HT-29 (cell line): ENCODE measurements around the gene SLX4IP. TPM values are rescaled to one million over a fixed set of nuclear protein-coding genes. Genes with fewer than 3 reads are reported as not detected.
"Not testable (repeated sequence)": the region's sequence is repeated elsewhere in the genome, so short reads cannot be mapped to it uniquely, and the experiment has no call there.

Experiments used
- DNase-seq: peaks from one replicate; pipeline ENCODE4 v3.0.0-alpha.2; 2015; ENCODE audit warnings: low spot score
- total RNA-seq: library from RNA; depleted of rRNA; stranded (reverse); fragments of >200 nt; shearing (Covaris generic); gene quantifications from 2 replicates; pipeline ENCODE4 v1.2.3, GENCODE V29; 2014

SLX4IP gene
- total RNA-seq, 1 experiment from 2014 or later, result 1.4 TPM

DNA sequence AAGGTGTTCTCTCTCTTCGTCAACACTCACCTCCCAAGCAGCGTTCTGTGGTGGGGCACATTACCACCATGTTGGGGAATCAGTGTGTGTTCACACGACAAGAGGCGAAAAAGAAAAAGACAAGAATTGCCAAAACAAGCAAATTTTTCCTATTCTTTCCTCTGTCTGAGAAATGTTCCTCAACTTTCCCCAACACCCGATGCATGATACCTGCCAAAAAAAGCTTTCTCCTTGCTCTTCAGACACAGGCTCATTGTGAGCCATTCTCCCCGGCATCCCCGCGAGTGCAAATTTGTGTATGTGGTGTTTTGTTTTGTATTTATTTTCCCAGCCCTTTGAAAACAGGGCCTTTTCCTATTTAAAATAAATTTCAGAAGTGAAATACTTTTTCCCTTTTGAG is 137.7 kb downstream of the SLX4IP start:
- DNase-seq, result no peak

DNA sequence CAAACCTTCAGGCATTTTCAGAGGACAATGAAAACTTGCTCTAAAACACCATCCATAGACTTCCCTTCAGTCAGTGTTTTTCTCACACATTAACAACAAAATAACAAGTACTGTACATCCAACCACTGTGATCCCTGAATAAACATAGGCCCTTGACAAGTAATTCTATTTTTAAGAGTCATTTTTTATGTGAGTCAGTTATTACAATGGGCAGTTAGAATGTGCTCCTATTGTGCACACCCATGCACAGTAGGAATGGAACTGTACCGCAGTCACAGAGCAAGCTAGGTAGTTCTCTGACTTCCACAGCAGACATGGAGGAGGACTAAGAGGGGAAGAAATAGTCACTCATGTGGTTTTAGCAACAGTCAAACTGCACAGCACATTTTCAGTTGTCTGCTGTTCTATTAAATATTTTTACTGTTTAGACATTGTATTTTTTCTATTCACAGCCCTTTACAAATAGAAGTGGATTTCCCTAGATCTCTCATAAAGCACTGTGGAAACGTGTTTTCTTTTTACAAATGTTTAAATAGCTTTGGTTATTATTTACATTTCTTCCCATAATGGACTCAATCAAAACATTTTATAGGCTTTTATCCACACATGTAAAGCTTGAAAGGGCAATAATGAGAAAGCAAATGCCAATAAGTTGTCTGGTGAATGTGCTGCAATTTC is 138.3 kb downstream of the SLX4IP start:
- peak; percentile 25 for DNase-seq

DNA sequence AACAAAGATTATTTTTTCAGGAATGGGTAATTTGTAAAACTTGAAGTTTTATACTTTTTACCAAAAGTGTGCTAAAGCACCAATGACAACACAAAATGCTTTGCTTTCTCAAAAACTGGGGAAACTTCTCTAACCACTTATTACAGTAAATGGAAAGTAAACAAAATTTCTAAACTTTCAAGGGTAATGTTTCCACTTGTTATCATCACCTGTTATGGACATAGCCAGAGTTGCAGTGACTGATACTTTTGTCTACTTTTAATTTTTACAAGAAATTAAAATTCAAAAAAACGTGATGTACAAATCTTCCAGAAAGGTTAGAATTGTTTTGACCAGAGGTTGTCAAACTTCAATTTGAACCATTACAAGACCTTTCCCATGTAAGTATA is 138.8 kb downstream of the SLX4IP start:
- DNase-seq, result no peak

DNA sequence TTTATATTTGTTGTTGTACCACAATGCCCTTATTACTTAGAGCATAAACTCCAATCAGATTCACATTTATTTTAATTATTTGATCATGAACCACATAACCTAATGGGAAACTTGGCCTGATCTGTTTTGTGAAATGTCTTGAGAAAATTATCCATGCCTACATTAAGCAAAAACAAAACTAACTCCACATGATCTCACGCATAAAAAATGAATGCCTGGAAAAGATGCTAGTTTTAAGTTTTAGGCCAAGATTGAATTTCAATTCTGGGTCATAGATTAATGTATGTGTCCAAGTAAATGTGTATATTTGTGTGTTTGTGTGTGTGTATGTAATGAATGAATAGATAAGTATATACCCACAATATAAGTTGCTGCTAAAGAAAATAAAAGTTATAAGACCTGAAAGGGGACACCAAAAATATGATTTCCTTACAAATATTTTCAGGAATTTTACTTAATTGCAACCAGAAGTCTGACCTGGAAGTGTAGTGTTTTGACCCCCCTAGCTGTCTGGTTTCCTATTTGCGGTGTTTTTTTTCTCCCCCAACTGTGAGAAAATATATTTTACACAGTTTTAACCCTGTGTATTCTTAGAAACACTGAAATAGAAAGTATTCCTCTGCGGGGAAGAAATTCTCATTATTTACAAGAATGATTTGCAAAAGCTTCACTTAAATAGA is 141.4 kb downstream of the SLX4IP start:
- no peak for DNase-seq

DNA sequence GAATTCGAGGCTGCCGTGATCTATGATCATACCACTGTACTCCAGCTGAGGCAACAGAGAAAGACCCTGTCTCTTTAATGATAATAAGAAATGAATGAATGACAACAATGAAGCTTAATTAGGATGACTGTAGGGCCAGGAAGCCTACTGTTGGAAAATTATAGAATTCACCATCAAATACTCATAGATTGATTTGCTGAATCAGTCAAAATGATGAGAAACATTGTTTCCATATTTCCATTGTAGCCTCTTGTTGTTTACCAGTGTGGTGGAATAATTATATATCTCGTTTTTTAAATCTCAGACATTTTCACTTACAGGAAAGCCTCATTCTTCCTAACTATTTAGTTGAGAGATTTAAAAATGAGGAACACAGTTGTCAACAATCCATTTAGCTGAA is 142.5 kb downstream of the SLX4IP start:
- no peak for DNase-seq

DNA sequence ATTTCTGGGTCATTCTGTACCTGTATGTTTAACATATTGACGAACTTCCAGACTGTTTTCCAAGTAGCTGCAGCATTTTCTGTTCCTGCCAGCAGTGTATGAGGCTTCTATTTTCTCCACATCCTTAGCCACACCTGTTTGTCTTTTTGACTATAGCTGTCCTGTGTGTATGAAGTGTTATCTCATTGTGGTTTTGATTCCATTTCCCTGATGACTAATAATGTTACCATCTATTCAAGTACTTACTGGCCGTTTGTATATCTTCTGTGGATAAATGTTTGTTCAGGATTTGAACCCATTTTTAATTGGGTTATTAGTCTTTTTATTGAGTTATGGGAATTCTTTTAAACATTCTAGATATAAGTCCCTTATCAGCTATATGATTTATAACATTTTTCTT is 143.5 kb downstream of the SLX4IP start:
- DNase-seq, result peak; percentile 53

DNA sequence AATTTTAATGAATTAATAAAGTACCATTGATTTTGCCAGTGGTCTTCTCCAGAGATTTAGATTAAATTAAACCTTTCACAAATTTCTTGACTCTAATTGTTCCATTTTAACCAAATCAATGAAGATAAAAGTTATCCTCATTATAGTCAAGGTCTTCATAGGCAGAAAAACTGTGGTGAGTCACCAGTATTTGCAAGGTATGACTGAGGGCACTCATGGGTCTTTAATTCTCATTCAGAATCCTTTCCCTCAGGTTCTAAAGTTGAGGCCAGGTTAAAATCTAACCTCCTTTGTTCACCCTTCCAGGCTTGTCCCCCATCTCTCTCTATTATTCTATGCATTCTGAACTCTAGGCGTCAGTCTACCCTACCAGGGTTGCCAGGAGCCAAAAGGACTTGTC is 144.8 kb downstream of the SLX4IP start:
- DNase-seq, result no peak

DNA sequence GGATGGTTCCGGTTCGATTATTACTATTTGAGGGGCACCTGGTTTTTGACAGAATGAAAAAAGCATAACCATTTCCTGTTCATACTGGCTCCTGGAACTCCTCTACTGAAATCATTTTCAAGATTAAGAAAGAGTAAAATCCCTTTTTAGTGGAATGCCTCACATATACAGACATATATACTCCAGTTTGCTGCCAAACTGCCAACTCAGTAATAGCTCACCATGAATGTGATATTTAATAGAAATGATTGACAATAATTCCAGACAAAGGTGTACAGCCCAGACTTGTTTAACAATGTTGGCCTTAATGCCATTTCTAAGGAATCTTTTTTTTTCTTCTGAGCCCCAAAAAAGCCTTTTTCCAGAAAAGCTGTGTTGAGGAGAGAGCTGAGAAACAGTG is 145.6 kb downstream of the SLX4IP start:
- no peak for DNase-seq

DNA sequence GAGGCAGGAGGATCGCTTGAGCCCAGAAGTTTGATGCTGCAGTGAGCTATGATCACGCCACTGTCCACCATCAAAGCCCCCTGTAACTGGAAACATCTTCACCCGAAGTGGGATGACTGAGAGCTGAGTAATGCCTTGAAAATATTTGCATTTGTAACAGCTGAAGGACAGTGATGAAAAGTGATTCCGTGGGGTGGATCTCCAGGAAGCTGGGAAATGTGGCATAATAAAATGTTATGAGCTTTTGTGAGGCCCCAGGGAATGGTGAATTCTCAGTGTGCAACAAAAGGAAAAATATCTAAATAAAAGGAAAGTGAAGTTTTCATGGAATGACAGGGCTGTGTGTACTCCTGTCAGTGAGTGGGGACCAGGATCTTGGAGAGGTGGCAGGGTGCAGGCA is 146.7 kb downstream of the SLX4IP start:
- no peak for DNase-seq

DNA sequence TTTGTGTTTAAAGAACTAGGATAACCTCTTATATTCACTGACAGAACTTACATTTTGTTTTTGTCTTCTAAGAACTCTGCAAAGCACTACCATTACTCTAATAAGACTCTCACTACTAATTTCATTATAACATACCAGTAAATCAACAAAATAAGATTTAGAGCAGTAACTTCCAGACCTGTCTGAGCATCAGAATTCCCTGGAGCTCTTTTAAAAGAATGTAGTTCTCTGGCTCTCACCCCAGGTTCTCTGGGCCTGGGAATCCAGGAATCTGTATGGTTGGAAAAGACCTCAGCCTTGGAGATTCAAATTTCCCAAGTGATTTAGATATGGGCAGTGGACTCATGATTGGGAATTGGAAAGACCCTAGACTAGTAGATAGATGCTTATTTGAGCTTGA is 149.3 kb downstream of the SLX4IP start:
- DNase-seq, result no peak

DNA sequence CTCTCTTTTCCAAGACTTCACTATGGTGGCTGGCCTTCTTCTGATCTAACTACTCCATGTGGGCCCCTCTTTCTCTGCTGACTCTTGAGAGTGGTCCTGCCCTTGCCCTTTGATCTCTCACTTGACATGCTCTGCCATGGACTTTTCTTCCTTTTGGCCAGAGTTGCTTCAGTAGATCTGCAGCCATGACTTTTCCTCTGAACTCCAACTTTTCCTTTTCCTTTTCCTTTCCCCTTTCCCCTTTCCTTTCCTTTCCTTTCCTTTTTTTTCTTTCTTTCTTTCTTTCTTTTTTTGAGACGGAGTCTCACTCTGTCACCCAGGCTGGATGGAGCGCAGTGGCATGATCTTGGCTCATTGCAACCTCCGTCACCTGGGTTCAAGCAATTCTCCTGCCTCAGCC is 150.2 kb downstream of the SLX4IP start:
- no peak for DNase-seq

DNA sequence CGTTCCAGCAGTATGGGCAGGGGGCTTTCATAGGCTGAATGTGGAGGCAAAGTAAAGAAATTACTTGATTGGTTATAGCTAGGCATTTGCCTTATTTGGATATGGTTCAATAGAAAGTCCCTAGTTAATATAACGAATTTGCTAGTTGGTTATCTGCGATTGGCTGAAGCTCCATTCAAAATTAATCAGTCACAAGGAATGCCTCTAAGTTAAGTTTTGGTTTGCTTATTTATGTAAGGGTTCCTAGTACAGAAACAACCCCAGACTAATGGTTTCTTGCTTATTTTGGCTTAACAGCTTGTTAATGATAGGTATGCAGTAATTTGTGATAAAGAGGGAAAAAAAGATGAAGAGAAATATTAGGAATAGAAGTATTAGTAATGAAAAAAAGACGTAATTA is 151.2 kb downstream of the SLX4IP start:
- DNase-seq, result no peak

DNA sequence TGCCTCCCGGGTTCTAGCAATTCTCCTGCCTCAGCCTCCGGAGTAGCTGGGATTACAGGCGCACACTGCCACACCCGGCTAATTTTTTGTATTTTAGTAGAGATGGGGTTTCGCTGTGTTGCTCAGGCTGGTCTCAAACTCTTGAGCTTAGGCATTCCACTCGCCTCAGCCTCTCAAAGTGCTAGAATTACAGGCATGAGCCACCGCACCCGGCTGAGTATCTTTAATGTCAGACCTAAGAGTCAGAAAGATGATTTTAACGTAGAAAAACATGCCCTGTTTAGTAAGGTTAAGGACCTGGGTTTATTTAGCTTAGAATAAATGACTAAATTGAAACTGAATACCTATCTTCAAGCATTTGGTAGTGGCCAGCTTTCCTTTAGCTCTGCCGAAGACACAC is 155.3 kb downstream of the SLX4IP start:
- not testable (repeated sequence) for DNase-seq

DNA sequence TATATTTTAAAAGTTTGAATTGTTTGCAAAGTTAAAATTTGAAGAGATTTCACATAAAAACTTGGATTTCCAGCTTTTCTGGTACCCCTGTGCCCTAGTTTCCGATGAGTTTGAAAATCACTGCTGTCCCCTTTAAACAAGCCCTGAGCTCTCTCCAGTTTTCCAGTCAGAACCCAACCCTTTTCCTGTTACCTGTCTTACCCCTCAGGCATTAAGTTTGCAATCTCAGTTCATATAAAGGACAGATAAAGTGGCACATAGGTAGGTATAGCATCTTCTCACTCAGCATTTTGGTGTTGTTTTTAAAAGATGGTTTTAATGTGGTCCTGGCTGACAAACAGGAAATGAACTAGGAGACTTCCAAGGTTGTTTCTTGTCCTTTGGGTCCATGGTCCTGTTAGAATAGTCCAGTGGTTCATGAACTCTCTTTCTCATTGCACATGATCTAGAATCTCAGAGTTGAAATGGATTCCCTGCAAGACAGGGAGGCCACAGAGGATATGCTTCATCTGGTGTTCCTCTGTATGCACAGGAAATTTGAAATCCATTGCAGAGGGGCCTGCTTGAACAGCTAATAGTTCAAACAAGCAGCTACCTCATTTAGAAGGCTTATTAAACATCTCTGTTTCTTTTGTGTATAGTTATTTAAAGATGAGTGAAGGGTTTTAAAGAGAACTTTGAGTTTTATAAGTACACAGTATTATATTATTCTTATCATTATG is 156.0 kb downstream of the SLX4IP start:
- no peak for DNase-seq

DNA sequence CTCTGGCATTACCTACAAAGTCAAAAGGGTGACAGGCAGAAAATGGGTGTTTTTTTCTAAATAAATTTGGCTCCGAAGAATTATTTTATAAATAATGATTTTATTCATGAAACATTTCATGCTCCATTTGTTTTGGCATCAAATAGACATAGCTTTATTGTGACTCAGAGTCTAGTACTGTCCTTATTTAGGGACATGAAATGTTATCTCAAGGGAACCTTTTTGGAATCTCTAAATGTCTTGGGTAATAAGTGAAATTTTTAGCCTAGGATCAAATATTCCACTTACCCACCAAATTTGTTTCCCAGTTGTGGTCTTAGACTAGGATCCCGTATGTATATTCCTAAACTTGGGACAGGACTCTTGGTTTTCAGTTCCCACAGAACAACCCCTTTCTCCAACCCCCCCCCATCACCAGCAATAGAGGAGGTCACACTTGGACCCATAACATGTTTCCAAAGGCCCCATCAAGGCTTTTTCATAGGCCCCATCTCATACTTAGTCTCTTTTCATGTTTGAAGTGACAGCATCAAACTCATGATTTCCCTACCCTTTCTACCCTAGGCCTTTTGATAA is 156.9 kb downstream of the SLX4IP start:
- no peak for DNase-seq

DNA sequence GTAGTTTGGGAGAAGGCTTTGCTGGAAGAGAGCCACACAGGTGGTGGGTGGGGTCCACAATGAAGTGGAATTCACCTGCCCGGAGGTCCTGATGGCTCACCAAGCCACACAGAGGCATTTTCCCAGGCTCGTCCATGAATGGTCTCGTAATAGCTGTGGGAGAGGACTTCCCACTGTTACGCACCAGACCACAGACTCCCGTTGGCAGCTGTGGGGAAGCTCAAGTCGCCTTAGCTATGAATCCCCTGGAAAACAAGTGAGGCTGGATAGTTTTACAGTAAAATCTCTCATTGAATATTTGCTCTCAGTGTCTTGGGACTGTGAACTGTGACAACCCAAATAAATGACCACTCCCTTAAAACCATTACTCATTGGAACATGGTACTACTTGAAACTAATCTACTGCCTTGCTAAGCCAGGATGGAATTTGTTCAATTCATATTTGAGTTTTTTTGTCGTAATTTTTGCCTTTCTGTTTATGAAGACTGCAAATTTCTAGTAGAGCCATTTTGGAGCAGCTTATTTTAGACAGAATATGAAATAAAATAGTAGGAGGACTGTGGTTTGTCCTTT is 159.3 kb downstream of the SLX4IP start:
- no peak for DNase-seq

DNA sequence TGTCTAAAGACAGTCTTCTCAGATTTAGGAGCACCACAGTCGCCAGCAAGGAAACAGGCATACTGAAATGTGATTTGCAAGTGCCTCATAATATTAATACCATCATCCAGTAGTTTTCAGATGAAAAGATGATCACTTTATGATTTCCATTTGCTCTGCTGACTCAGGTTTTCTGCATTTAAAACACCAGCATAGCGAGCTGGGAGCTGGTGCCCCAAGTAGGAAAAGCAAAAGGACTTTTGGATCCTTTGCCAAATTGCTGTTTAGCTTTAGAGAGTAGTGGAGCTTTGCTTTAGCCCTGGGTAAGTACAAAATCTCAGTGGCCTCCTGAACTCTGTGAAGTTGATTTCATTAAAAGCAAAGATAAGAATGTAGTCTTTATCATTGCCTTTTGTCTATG is 160.2 kb downstream of the SLX4IP start:
- no peak for DNase-seq

DNA sequence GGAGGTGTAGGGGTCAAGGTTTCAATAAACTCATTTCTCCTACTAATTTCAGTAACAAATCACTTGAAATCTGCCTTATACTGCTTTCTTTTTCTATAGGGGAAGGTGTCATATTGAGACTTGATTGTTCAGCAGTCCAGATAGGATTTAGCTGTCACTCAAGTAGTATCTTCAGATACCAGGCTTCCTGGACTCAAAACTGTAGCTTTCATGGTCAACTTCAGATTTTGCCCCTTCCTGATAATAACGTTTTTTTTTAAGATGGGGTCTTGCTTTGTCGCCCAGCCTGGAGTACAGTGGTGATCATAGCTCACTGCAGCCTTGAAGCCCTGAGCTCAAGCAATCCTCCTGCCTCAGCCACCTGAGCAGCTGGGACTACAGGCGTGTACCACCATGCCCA is 160.9 kb downstream of the SLX4IP start:
- no peak for DNase-seq

DNA sequence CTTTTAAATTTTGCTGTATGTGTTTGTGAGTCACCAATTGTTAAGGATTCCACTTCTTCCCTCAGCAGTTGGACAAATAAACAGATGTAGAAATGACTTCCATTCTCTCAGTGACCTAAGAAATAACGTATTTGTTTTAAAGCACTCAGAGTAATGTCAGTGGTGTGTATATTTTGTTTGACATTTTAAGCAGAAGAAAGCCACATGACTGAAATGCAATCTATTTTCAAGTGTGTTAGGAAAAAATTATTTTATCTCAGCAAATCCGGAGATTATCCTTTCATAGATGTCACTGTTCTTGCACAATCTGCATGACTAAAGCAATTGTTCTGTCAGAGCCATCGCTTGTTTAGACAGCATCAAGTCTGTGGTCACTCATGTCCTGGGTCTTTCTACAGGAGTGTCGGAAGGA is 161.6 kb downstream of the SLX4IP start:
- no peak for DNase-seq

DNA sequence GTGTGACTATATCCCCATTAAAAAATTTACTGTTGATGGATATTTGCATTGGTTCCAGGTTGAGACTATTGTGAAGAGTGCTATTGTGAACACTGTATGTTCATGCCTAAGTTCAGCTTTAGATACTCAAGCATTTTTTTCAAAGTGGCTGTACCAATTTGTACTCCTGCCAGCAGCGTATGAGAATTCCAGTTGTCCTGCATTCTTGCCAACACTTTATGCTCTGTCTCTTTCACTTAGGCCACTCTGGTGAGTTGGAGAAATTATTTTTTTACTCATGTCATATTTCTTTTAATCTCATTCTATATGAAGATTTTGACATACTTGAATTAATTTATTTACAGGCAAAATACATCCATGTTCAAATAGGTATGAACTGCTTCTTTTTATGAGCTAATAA is 162.5 kb downstream of the SLX4IP start:
- DNase-seq, result no peak

DNA sequence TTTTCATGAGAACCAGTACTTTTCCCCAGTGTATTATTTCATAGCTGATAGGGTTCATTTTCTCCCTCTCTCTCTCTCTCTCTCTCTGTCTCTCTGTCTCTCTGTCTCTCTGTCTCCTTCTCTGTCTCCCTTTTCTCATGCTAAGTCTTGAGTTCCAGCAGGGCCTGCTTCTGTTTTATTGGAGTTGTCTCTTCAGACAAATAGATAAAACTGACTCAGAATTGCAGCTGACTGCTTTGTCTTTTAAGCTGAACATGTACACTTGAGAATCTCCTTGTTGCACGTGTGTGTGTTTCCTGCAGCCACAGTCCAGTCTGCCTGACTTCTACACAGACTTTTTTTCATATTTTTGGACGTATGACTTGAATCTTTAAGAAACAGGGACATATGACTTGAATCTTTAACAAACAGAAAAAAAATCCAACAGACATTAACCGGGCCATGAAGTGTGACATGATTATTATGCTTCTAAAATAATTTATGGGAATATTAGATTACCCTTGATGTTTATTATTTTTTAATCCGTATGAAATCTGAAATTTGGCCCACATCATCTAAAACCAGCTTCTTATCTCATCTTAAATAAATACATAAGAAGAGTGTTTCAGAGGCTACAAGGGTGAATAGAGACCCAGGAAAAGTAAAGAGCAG is 167.2 kb downstream of the SLX4IP start:
- DNase-seq, result no peak

DNA sequence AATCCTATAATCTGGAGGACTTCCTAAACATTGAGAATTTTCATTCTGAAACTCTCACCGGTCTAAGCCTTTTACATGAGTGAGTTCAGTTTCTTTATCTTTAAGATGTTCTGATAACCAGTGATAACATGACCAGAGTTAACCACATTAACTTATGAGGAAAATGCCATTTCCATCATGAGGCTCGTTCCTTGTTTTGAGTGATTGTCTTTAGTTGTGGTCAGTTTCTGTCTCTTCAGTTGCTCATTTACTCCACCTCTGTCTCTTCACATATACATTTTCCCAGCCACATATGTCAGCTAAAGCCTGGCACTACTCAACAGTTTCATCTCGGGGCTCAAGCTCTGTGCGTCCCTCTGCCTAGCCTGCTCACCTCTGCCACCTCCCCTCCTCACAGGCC is 168.3 kb downstream of the SLX4IP start:
- no peak for DNase-seq
